Trophoblast cell (in vitro differentiated cells and primary cell): ENCODE measurements around the gene MRPL24.

Experiments used
- DNase-seq, 2 donors: peaks; one replicate each; pipeline ENCODE4 v3.0.0-alpha.2; 2016
- H2AFZ ChIP-seq: 2 replicates; pipeline ENCODE4 v1.6.1; 2013; ENCODE audit warnings: low read length, moderate library complexity, mild to moderate bottlenecking; ENCODE audit not compliant: insufficient read depth, poor library complexity
- H2AK5ac ChIP-seq: 2 replicates; pipeline ENCODE4 v1.6.1; 2013; ENCODE audit warnings: mild to moderate bottlenecking, low read length
- H2BK120ac ChIP-seq: 2 replicates; pipeline ENCODE4 v1.6.1; 2013; ENCODE audit warnings: low read length, mild to moderate bottlenecking, moderate library complexity; ENCODE audit not compliant: insufficient read depth, poor library complexity
- H2BK12ac ChIP-seq: 2 replicates; pipeline ENCODE4 v1.6.1; 2013; ENCODE audit warnings: mild to moderate bottlenecking, low read length, moderate library complexity
- H2BK5ac ChIP-seq: 2 replicates; pipeline ENCODE4 v1.6.1; 2013; ENCODE audit warnings: low read length, low read depth, moderate library complexity, mild to moderate bottlenecking; ENCODE audit not compliant: poor library complexity
- H3K14ac ChIP-seq: 2 replicates; pipeline ENCODE4 v1.6.1; 2013; ENCODE audit warnings: mild to moderate bottlenecking, low read length
- H3K18ac ChIP-seq: 2 replicates; pipeline ENCODE4 v1.6.1; 2013; ENCODE audit warnings: mild to moderate bottlenecking, low read length
- H3K23ac ChIP-seq: 2 replicates; pipeline ENCODE4 v1.6.1; 2013; ENCODE audit warnings: low read length
- H3K27ac ChIP-seq: 2 replicates; pipeline ENCODE4 v1.5.1; 2013; ENCODE audit warnings: low read depth, mild to moderate bottlenecking, inconsistent platforms, low read length, moderate library complexity
- H3K27me3 ChIP-seq: 2 replicates; pipeline ENCODE4 v1.6.1; 2013; ENCODE audit warnings: inconsistent platforms, mild to moderate bottlenecking, low read length, moderate library complexity; ENCODE audit not compliant: insufficient read depth
- H3K36me3 ChIP-seq, 2 experiments: 1 replicate in 1 of 2; 2 replicates in 1 of 2; pipeline ENCODE4 v1.6.1; 2013; ENCODE audit warnings: low read length in 2 of 2, mild to moderate bottlenecking in 2 of 2, moderate library complexity in 1 of 2; ENCODE audit not compliant: insufficient read depth in 2 of 2, control insufficient read depth in 1 of 2
- H3K4ac ChIP-seq: 2 replicates; pipeline ENCODE4 v1.6.1; 2013; ENCODE audit warnings: low read depth, mild to moderate bottlenecking, low read length, moderate library complexity
- H3K4me1 ChIP-seq, 2 experiments: 1 replicate in 1 of 2; 2 replicates in 1 of 2; pipeline ENCODE4 v1.6.1; 2013; ENCODE audit warnings: low read length in 2 of 2, mild to moderate bottlenecking in 2 of 2, moderate library complexity in 1 of 2; ENCODE audit not compliant: insufficient read depth in 2 of 2, control insufficient read depth in 1 of 2
- H3K4me2 ChIP-seq: 2 replicates; pipeline ENCODE4 v1.6.1; 2013; ENCODE audit warnings: inconsistent platforms, mild to moderate bottlenecking, low read length, moderate library complexity
- H3K4me3 ChIP-seq: 2 replicates; pipeline ENCODE4 v1.5.1; 2013; ENCODE audit warnings: mild to moderate bottlenecking, low read depth, low read length, inconsistent platforms
- H3K79me1 ChIP-seq: one replicate; pipeline ENCODE4 v1.6.1; 2013; ENCODE audit warnings: low read length
- H3K79me2 ChIP-seq: 2 replicates; pipeline ENCODE4 v1.6.1; 2013; ENCODE audit warnings: low read length, mild to moderate bottlenecking; ENCODE audit not compliant: control insufficient read depth, insufficient read depth, poor library complexity
- H3K9ac ChIP-seq: 2 replicates; pipeline ENCODE4 v1.6.1; 2013; ENCODE audit warnings: mild to moderate bottlenecking, low read length
- H3K9me3 ChIP-seq: 2 replicates; pipeline ENCODE4 v1.6.1; 2013; ENCODE audit warnings: low read depth, mild to moderate bottlenecking, control low read depth, inconsistent platforms, low read length; ENCODE audit not compliant: insufficient read depth
- H4K12ac ChIP-seq: 2 replicates; pipeline ENCODE4 v1.6.1; 2013; ENCODE audit warnings: low read depth, mild to moderate bottlenecking, low read length, moderate library complexity
- H4K8ac ChIP-seq: 2 replicates; pipeline ENCODE4 v1.6.1; 2013; ENCODE audit warnings: low read depth, mild to moderate bottlenecking, low read length, moderate library complexity
- H4K91ac ChIP-seq: one replicate; pipeline ENCODE4 v1.6.1; 2013; ENCODE audit warnings: low read depth, mild to moderate bottlenecking, low read length, moderate library complexity
- WGBS: extraction: QIAGEN DNeasy Blood & Tissue Kit; methylation state at CpG from one replicate; pipeline ENCODE4 v1.1.7; 2013; ENCODE audit warnings: missing lambda C conversion rate; ENCODE audit not compliant: insufficient read length, insufficient coverage; ENCODE audit errors: extremely low coverage; 5-methylcytosine and 5-hydroxymethylcytosine counted together

Gene MRPL24

DNA sequence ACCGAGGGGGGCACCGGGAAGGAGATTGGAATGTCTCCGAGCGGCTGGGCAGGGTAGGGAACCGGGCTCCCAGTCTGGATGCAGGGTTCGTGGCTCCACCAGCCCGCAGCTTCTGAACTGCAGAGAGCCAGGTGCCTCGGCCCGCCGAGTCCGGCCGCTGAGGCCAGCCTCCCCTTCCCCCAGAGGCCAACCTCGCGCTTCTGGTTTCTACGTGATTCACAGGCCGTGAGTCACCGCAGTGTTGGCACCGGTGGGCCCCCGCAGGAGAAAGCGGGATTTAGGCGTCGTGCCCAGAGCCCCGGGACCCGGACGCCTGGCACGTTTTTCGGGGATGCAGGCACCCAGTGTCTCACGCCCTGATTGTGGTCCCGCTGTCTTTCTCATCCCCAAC is 36.0 kb downstream of the MRPL24 start:
- Histone ChIP-seq H2BK120ac (peak overlapping the region; percentile 58), H3K4me2 (peak overlapping the region; percentile 55), H3K27me3 (peaks cover 3% of the 10 kb centered on the region), H3K4me1 (peaks cover 55 to 69% of the 10 kb centered on the region in 2 experiments), H3K9me3 (peaks cover under 1% of the 10 kb centered on the region), H3K18ac (peak overlapping the region; percentile 65), H4K12ac (no peak overlapping the region), H3K23ac (no peak overlapping the region), H3K79me1 (peaks cover 21% of the 10 kb centered on the region), H2AFZ (peak overlapping the region; percentile 23), H3K27ac (no peak overlapping the region), H3K79me2 (no peaks in the 10 kb centered on the region), H2BK12ac (peak overlapping the region; percentile 38), H2BK5ac (peak overlapping the region; percentile 41), H2AK5ac (peak overlapping the region; percentile 29), H3K36me3 (peaks cover 12% of the 10 kb centered on the region in 2 experiments), H3K4me3 (peak overlapping the region; percentile 64), H4K8ac (peak overlapping the region; percentile 32), H3K14ac (peak overlapping the region; percentile 80), H4K91ac (peak overlapping the region; percentile 50), H3K9ac (peak overlapping the region; percentile 6), H3K4ac (peak overlapping the region; percentile 21)
- DNase-seq, result peak; percentile 79 to 85
- no CpG with 5 or more reads among the region's 29 CpGs for WGBS

DNA sequence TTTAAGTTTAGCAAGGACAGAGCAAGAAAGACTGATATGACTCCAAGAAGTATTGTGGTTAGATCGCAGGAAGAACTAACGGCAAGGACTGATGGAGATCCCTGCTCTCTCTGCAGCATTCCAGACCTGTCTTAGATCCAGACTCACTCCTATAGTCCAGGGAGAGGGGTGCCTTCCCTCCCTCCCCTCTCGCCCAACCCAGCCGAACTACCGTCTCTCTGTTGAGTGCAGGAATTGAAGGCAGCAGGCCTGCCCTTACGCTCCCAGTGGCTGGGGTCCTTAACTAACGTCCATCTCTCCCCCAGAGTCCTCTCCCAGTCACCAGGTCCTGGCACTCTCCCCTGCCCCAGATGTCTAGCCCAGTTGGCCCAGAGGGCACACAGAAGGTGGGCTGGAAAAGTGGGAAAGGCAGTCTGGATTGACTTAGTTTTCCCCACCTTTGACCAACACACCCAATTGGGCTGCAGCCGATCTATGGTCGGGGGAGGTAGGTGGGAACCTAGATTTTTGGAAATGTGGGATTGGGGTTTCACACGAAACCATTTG is 36.6 kb downstream of the MRPL24 start:
- no peak overlapping the region for H2AFZ ChIP-seq
- H2BK5ac ChIP-seq, result no peak overlapping the region
- DNase-seq, result no peak
- peaks cover 16 to 18% of the 10 kb centered on the region in 2 experiments for H3K36me3 ChIP-seq
- peaks cover 21% of the 10 kb centered on the region for H3K79me1 ChIP-seq
- H2AK5ac ChIP-seq, result peak overlapping the region; percentile 40
- peak overlapping the region; percentile 39 for H4K8ac ChIP-seq
- H3K18ac ChIP-seq, result peak overlapping the region; percentile 60
- H3K9ac ChIP-seq, result no peak overlapping the region
- H2BK12ac ChIP-seq, result peak overlapping the region; percentile 8
- H3K4me3 ChIP-seq, result peak overlapping the region; percentile 60
- H3K14ac ChIP-seq, result peak overlapping the region; percentile 54
- H3K4me1 ChIP-seq, result peaks cover 49 to 62% of the 10 kb centered on the region in 2 experiments
- no peak overlapping the region for H3K27ac ChIP-seq
- H4K91ac ChIP-seq, result peak overlapping the region; percentile 70
- no peak overlapping the region for H3K23ac ChIP-seq
- peaks cover 3% of the 10 kb centered on the region for H3K9me3 ChIP-seq
- H3K4ac ChIP-seq, result peak overlapping the region; percentile 64
- peaks cover 3% of the 10 kb centered on the region for H3K27me3 ChIP-seq
- no peak overlapping the region for H4K12ac ChIP-seq
- no CpG with 5 or more reads among the region's 10 CpGs for WGBS
- peak overlapping the region; percentile 53 for H2BK120ac ChIP-seq
- H3K79me2 ChIP-seq, result no peaks in the 10 kb centered on the region
- H3K4me2 ChIP-seq, result peak overlapping the region; percentile 55

DNA sequence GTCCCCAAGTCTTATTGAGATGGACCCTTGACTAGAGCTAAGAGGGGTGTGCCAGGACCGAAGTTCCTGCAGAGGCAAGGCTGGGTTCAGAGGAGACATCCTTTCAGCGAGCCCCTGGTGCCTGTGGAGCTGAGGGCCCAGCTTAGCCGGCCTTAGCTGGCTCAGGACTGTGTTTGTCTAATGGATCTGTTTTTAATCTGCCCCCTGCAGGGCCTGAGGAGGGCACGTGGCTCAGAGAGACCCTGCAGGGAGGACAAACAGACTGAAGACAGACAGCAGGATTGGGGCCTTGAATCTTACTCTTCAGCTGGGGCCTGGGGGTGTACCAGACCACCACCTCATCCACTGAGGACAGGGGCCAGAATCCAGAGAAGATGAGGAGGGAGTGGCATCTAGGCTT is 37.1 kb downstream of the MRPL24 start:
- Histone ChIP-seq H3K79me2 (no peaks in the 10 kb centered on the region), H4K91ac (no peak overlapping the region), H3K36me3 (peaks cover 21 to 23% of the 10 kb centered on the region in 2 experiments), H3K4me1 (peaks cover 44 to 61% of the 10 kb centered on the region in 2 experiments), H3K4ac (no peak overlapping the region), H3K9me3 (peaks cover 3% of the 10 kb centered on the region), H2AFZ (no peak overlapping the region), H2BK5ac (no peak overlapping the region), H3K23ac (no peak overlapping the region), H3K4me2 (peak overlapping the region; percentile 55), H2BK120ac (no peak overlapping the region), H2BK12ac (no peak overlapping the region), H2AK5ac (no peak overlapping the region), H4K12ac (no peak overlapping the region), H3K14ac (no peak overlapping the region), H3K27ac (no peak overlapping the region), H3K4me3 (no peak overlapping the region), H3K27me3 (peaks cover 3% of the 10 kb centered on the region), H3K79me1 (peaks cover 21% of the 10 kb centered on the region), H3K9ac (no peak overlapping the region), H4K8ac (no peak overlapping the region), H3K18ac (peak overlapping the region; percentile 4)
- DNase-seq, result no peak
- no CpG with 5 or more reads among the region's 4 CpGs for WGBS

DNA sequence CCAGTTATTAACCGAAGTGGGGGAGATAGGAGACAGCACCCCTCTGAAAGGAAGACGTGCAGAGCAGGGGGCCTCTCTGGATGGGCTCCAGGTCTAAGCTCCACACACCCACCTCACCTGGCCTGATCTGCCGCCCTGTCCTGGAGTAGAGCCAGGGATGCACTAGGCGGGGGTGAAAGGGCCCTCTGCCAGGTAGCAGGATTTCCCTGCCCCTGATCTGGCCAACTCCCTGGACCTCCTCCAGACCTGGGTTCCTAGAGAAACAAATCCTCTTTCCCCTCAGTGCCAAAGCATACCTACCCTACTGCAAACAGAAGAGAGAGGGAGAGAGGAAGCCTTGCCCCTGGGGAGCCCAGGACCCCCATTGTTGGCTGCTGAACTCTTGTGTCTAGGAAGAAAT is 37.6 kb downstream of the MRPL24 start:
- Histone ChIP-seq H3K4me3 (no peak overlapping the region), H2AK5ac (no peak overlapping the region), H4K8ac (no peak overlapping the region), H3K79me2 (no peaks in the 10 kb centered on the region), H3K79me1 (peaks cover 21% of the 10 kb centered on the region), H3K9ac (no peak overlapping the region), H4K91ac (no peak overlapping the region), H3K36me3 (peaks cover 22 to 26% of the 10 kb centered on the region in 2 experiments), H2AFZ (no peak overlapping the region), H4K12ac (no peak overlapping the region), H3K9me3 (peaks cover 3% of the 10 kb centered on the region), H2BK120ac (no peak overlapping the region), H3K27me3 (peaks cover 3% of the 10 kb centered on the region), H2BK12ac (no peak overlapping the region), H3K18ac (peak overlapping the region; percentile 4), H3K23ac (no peak overlapping the region), H3K27ac (no peak overlapping the region), H2BK5ac (no peak overlapping the region), H3K4ac (no peak overlapping the region), H3K14ac (no peak overlapping the region), H3K4me2 (peak overlapping the region; percentile 55), H3K4me1 (peaks cover 40 to 57% of the 10 kb centered on the region in 2 experiments)
- DNase-seq, result no peak
- no CpG with 5 or more reads among the region's 4 CpGs for WGBS
